ENCODE results near the gene SLC25A38.

DNA sequence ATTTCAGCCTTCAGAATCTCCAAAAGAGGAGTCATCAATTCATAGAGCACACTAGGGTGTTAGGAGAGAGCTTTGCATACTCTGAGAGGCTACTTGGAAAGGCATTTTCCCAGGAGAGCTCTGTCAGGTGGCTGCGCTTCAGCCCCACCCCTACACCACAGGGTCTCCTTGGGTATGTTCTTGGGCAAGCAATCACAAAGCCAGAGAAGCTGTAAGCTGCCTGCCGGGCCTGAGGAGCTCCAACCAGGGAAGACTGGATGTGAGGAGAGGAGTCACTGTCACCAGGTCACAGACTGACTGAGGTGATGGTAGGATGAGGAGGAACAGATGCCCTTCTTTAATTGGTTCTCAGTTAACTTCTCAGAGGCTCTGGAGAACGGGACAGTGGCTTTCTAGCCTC is 13.5 kb downstream of the SLC25A38 start:
- TF ChIP-seq, protein P1, sequence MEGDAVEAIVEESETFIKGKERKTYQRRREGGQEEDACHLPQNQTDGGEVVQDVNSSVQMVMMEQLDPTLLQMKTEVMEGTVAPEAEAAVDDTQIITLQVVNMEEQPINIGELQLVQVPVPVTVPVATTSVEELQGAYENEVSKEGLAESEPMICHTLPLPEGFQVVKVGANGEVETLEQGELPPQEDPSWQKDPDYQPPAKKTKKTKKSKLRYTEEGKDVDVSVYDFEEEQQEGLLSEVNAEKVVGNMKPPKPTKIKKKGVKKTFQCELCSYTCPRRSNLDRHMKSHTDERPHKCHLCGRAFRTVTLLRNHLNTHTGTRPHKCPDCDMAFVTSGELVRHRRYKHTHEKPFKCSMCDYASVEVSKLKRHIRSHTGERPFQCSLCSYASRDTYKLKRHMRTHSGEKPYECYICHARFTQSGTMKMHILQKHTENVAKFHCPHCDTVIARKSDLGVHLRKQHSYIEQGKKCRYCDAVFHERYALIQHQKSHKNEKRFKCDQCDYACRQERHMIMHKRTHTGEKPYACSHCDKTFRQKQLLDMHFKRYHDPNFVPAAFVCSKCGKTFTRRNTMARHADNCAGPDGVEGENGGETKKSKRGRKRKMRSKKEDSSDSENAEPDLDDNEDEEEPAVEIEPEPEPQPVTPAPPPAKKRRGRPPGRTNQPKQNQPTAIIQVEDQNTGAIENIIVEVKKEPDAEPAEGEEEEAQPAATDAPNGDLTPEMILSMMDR (IDR thresholded peaks at IDR 0.05 in 4 of 5, conservative IDR thresholded peaks at IDR 0.05 in 1 of 5): no peak
- TF ChIP-seq POLR2A (IDR thresholded peaks at IDR 0.05): no peak

Data from gastrocnemius medialis (tissue), 4 donors.